ENCODE data around the gene FADS1.

DNA sequence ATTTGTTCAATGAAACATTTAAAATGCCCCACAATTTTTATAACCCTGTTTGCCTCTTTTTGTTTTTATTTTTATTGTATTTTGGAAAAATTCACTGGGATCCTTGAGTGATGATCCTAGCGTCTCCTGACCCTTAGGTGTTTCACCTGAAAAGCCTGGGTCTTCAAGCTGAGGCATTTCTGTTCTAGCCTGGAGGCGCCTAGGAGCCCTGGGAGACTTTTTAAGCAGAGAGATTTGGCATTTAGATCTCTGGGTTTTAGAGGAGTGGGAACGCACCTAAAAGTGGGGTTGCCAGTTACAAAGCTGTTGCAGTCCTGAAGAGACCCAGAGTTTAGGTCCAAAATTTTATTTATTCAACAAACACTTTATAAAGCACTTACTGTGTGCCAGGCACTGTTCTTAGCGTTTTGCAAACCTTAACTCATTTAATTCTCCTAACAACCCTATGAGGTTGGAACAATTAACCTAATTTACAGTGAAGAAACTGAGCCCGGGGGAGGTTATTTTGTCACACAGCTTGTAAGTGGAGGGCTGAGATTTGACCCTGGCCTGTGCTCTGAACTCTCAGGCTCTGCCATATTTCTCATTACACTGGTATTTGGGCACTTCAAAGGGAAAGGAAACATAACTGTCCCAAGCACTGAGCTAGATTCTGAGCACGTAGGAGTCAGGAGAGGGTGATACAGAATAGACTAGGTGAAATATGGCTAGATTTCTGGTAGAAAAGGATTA is 834 bp upstream of the FADS1 start:
- TF ChIP-seq POLR2A (IDR thresholded peaks at IDR 0.05), result no peak
- TF ChIP-seq, protein P1, sequence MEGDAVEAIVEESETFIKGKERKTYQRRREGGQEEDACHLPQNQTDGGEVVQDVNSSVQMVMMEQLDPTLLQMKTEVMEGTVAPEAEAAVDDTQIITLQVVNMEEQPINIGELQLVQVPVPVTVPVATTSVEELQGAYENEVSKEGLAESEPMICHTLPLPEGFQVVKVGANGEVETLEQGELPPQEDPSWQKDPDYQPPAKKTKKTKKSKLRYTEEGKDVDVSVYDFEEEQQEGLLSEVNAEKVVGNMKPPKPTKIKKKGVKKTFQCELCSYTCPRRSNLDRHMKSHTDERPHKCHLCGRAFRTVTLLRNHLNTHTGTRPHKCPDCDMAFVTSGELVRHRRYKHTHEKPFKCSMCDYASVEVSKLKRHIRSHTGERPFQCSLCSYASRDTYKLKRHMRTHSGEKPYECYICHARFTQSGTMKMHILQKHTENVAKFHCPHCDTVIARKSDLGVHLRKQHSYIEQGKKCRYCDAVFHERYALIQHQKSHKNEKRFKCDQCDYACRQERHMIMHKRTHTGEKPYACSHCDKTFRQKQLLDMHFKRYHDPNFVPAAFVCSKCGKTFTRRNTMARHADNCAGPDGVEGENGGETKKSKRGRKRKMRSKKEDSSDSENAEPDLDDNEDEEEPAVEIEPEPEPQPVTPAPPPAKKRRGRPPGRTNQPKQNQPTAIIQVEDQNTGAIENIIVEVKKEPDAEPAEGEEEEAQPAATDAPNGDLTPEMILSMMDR (IDR thresholded peaks at IDR 0.05), result no peak

Data from testis (tissue), 2 donors.